HG03520 (cell line): ENCODE measurements around the gene EPG5.
"Not testable (repeated sequence)": the region's sequence is repeated elsewhere in the genome, so short reads cannot be mapped to it uniquely, and the experiment has no call there.

Source experiments
- ATAC-seq: cut with Tn5 transposase; IDR thresholded peaks from one replicate; pipeline ENCODE4 v1.9.1; 2021; ENCODE audit warnings: mild to moderate bottlenecking, moderate library complexity; ENCODE audit not compliant: unreplicated experiment

EPG5 gene

GRCh38 chr18:45841060-45841764, 125.9 kb downstream of the EPG5 start:
- ATAC-seq = no peak

- ATAC-seq = no peak
These were observed 127.4 kb downstream of the EPG5 start for GRCh38 chr18:45839414-45840395.

GRCh38 chr18:45838302-45839070, 128.6 kb downstream of the EPG5 start:
- no peak for ATAC-seq

GRCh38 chr18:45837283-45838070, 129.7 kb downstream of the EPG5 start:
- ATAC-seq = no peak

GRCh38 chr18:45836242-45837205, 130.6 kb downstream of the EPG5 start:
- ATAC-seq = no peak

GRCh38 chr18:45835057-45835636, 132.0 kb downstream of the EPG5 start:
- no peak for ATAC-seq

GRCh38 chr18:45834306-45834705, 132.8 kb downstream of the EPG5 start:
- no peak for ATAC-seq

- no peak for ATAC-seq
These were observed 133.3 kb downstream of the EPG5 start for GRCh38 chr18:45833846-45834245.

- ATAC-seq = no peak
These were observed 136.2 kb downstream of the EPG5 start for GRCh38 chr18:45830917-45831316.

- ATAC-seq = no peak
These were observed 137.3 kb downstream of the EPG5 start for GRCh38 chr18:45829855-45830254.

- no peak for ATAC-seq
These were observed 138.0 kb downstream of the EPG5 start for GRCh38 chr18:45828917-45829811.

- not testable (repeated sequence) for ATAC-seq
These were observed 140.4 kb downstream of the EPG5 start for GRCh38 chr18:45826716-45827115.

GRCh38 chr18:45826084-45826483, 141.0 kb downstream of the EPG5 start:
- no peak for ATAC-seq

GRCh38 chr18:45825258-45826044, 141.7 kb downstream of the EPG5 start, which contains the start of gene SIGLEC15:
Gene SIGLEC15, plus strand, starts transcription at chr18:45825675. Its CDS starts 54 bp downstream, at chr18:45825729.
- no peak for ATAC-seq

GRCh38 chr18:45821711-45822110, 145.4 kb downstream of the EPG5 start:
- no peak for ATAC-seq

- ATAC-seq = no peak
These were observed 146.1 kb downstream of the EPG5 start for GRCh38 chr18:45821026-45821425.
